Neural progenitor cell (in vitro differentiated cells): ENCODE results near the gene TTC38. TPM values are rescaled to one million over a fixed set of nuclear protein-coding genes. Genes with fewer than 3 reads are reported as not detected.

ENCODE experiments used
- DNase-seq: peaks from one replicate; pipeline ENCODE4 v3.0.0-alpha.2; 2016; ENCODE audit warnings: low spot score
- H2AFZ ChIP-seq: fragments of 200-600 bp; sonication (generic); replicated peaks from 2 replicates; pipeline ENCODE4 v1.6.1; 2016; ENCODE audit warnings: antibody characterized with exemption
- H3F3A ChIP-seq: fragments of 200-600 bp; sonication (generic); 2 replicates; pipeline ENCODE4 v1.6.1; 2016; ENCODE audit warnings: antibody characterized with exemption, low read depth
- H3K27ac ChIP-seq: fragments of 200-600 bp; sonication (generic); 2 replicates; pipeline ENCODE4 v1.5.1; 2016; ENCODE audit warnings: mild to moderate bottlenecking
- H3K27me3 ChIP-seq: fragments of 200-600 bp; sonication (generic); 2 replicates; pipeline ENCODE4 v1.6.1; 2016; ENCODE audit warnings: mild to moderate bottlenecking, moderate library complexity
- H3K36me3 ChIP-seq: fragments of 200-600 bp; sonication (generic); 2 replicates; pipeline ENCODE4 v1.5.1; 2016
- H3K4me1 ChIP-seq: fragments of 200-600 bp; sonication (generic); 2 replicates; pipeline ENCODE4 v1.6.1; 2016; ENCODE audit warnings: mixed run types
- H3K4me2 ChIP-seq: fragments of 200-600 bp; sonication (generic); 2 replicates; pipeline ENCODE4 v1.6.1; 2016
- H3K4me3 ChIP-seq: fragments of 200-600 bp; sonication (generic); 2 replicates; pipeline ENCODE4 v1.5.1; 2016
- H3K79me2 ChIP-seq: fragments of 200-600 bp; sonication (generic); 2 replicates; pipeline ENCODE4 v1.6.1; 2016; ENCODE audit warnings: low read depth
- H3K9ac ChIP-seq: fragments of 200-600 bp; sonication (generic); 2 replicates; pipeline ENCODE4 v1.6.1; 2016
- H3K9me3 ChIP-seq: fragments of 200-600 bp; sonication (generic); 2 replicates; pipeline ENCODE4 v1.5.1; 2016; ENCODE audit warnings: low read depth
- H4K20me1 ChIP-seq: fragments of 200-600 bp; sonication (generic); 2 replicates; pipeline ENCODE4 v1.6.1; 2016; ENCODE audit warnings: low read depth
- H3K27ac Mint-ChIP-seq: 3 replicates; pipeline ENCODE4 v1.8.0; 2021; ENCODE audit warnings: mixed read lengths
- H3K27me3 Mint-ChIP-seq: 2 replicates; pipeline ENCODE4 v1.8.0; 2022; ENCODE audit warnings: low read depth, mild to moderate bottlenecking, inconsistent platforms, moderate library complexity, mixed read lengths; ENCODE audit not compliant: insufficient read depth
- H3K36me3 Mint-ChIP-seq: 3 replicates; pipeline ENCODE4 v1.8.0; 2021; ENCODE audit warnings: mixed read lengths
- H3K4me1 Mint-ChIP-seq: 3 replicates; pipeline ENCODE4 v1.8.0; 2021; ENCODE audit warnings: mixed read lengths
- H3K4me3 Mint-ChIP-seq: 3 replicates; pipeline ENCODE4 v1.8.0; 2021; ENCODE audit warnings: mild to moderate bottlenecking, moderate library complexity, mixed read lengths
- H3K9me3 Mint-ChIP-seq: 3 replicates; pipeline ENCODE4 v1.8.0; 2020; ENCODE audit warnings: mixed read lengths
- CTCF ChIP-seq: fragments of 200-600 bp; sonication (generic); IDR thresholded peaks from 2 replicates; pipeline ENCODE4 v1.5.1; 2017; ENCODE audit warnings: antibody characterized with exemption, mild to moderate bottlenecking
- EZH2 ChIP-seq: fragments of 200-600 bp; sonication (generic); IDR thresholded peaks from 2 replicates; pipeline ENCODE4 v1.6.1; 2017; ENCODE audit warnings: antibody characterized with exemption, mild to moderate bottlenecking, moderate library complexity
- EZH2phosphoT487 ChIP-seq: fragments of 200-600 bp; sonication (generic); IDR thresholded peaks from 2 replicates; pipeline ENCODE4 v1.6.1; 2017; ENCODE audit warnings: antibody characterized with exemption
- total RNA-seq: library from RNA; depleted of rRNA; stranded (reverse); fragments of >200 nt; gene quantifications from 2 replicates; pipeline ENCODE4 v1.2.3, GENCODE V29; 2015; ENCODE audit warnings: low replicate concordance

TTC38 gene
- total RNA-seq, 1 donor from 2014 or later = 41.0 TPM

- H3K9ac ChIP-seq = peak overlapping the region; percentile 27
- H3K36me3 ChIP-seq = no peaks in the 10 kb centered on the region
- peak overlapping the region; percentile 84 for H3K4me3 ChIP-seq
- peak overlapping the region; percentile 52 for H2AFZ ChIP-seq
- no peak overlapping the region for H3K27ac ChIP-seq
- peak overlapping the region; percentile 93 for H3K4me2 ChIP-seq
- H3K79me2 ChIP-seq = peaks cover 48% of the 10 kb centered on the region
- H4K20me1 ChIP-seq = peaks cover 11% of the 10 kb centered on the region
- Mint-ChIP-seq H3K27me3 (peaks cover 7% of the 10 kb centered on the region), H3K4me1 (peaks cover 40% of the 10 kb centered on the region), H3K36me3 (peaks cover 20% of the 10 kb centered on the region), H3K9me3 (no peaks in the 10 kb centered on the region), H3K27ac (peak overlapping the region; percentile 92), H3K4me3 (peak overlapping the region; percentile 94)
- H3F3A ChIP-seq = peaks cover 9% of the 10 kb centered on the region
- DNase-seq = peak; percentile 67
- H3K9me3 ChIP-seq = no peaks in the 10 kb centered on the region
- no peaks in the 10 kb centered on the region for H3K27me3 ChIP-seq
- TF ChIP-seq CTCF = no peak
- no peak for TF ChIP-seq EZH2
- no peak for TF ChIP-seq EZH2phosphoT487
- peaks cover 15% of the 10 kb centered on the region for H3K4me1 ChIP-seq
Observed at GRCh38 chr22:46297151-46297812, 29.5 kb downstream of the TTC38 start.

- Mint-ChIP-seq H3K4me1 (peaks cover 36% of the 10 kb centered on the region), H3K36me3 (peaks cover 27% of the 10 kb centered on the region), H3K27ac (no peak overlapping the region), H3K9me3 (no peaks in the 10 kb centered on the region), H3K4me3 (peak overlapping the region; percentile 94), H3K27me3 (peaks cover 3% of the 10 kb centered on the region)
- Histone ChIP-seq H3K9me3 (no peaks in the 10 kb centered on the region), H3K27me3 (no peaks in the 10 kb centered on the region), H3K4me1 (peaks cover 15% of the 10 kb centered on the region), H3K36me3 (peaks cover 3% of the 10 kb centered on the region), H3F3A (peaks cover 9% of the 10 kb centered on the region), H3K79me2 (peaks cover 67% of the 10 kb centered on the region), H3K27ac (no peak overlapping the region), H3K4me2 (peak overlapping the region; percentile 14), H2AFZ (no peak overlapping the region), H4K20me1 (peaks cover 20% of the 10 kb centered on the region), H3K4me3 (no peak overlapping the region), H3K9ac (no peak overlapping the region)
- TF ChIP-seq EZH2 = no peak
- TF ChIP-seq CTCF = no peak
- TF ChIP-seq EZH2phosphoT487 = no peak
- DNase-seq = no peak
Observed at GRCh38 chr22:46299101-46299500, 31.3 kb downstream of the TTC38 start.

GRCh38 chr22:46300491-46300890 lies 32.7 kb downstream of the TTC38 start:
- H3K9me3 Mint-ChIP-seq = no peaks in the 10 kb centered on the region
- H3K4me3 Mint-ChIP-seq = no peak overlapping the region
- Histone ChIP-seq H3K36me3 (peaks cover 3% of the 10 kb centered on the region), H3K4me1 (peaks cover 15% of the 10 kb centered on the region), H3K9ac (no peak overlapping the region), H2AFZ (no peak overlapping the region), H4K20me1 (peaks cover 21% of the 10 kb centered on the region), H3K27me3 (no peaks in the 10 kb centered on the region), H3K27ac (no peak overlapping the region), H3K4me3 (no peak overlapping the region), H3F3A (peaks cover 9% of the 10 kb centered on the region), H3K9me3 (no peaks in the 10 kb centered on the region), H3K4me2 (no peak overlapping the region), H3K79me2 (peaks cover 80% of the 10 kb centered on the region)
- peaks cover 30% of the 10 kb centered on the region for H3K4me1 Mint-ChIP-seq
- TF ChIP-seq EZH2 (no peak), CTCF (no peak), EZH2phosphoT487 (no peak)
- no peak for DNase-seq
- H3K36me3 Mint-ChIP-seq = peaks cover 33% of the 10 kb centered on the region
- no peak overlapping the region for H3K27ac Mint-ChIP-seq
- H3K27me3 Mint-ChIP-seq = no peaks in the 10 kb centered on the region
